ENCODE data around the gene FAM161A.
"Not testable (repeated sequence)": the region's sequence is repeated elsewhere in the genome, so short reads cannot be mapped to it uniquely, and the experiment has no call there.

The FAM161A gene

DNA sequence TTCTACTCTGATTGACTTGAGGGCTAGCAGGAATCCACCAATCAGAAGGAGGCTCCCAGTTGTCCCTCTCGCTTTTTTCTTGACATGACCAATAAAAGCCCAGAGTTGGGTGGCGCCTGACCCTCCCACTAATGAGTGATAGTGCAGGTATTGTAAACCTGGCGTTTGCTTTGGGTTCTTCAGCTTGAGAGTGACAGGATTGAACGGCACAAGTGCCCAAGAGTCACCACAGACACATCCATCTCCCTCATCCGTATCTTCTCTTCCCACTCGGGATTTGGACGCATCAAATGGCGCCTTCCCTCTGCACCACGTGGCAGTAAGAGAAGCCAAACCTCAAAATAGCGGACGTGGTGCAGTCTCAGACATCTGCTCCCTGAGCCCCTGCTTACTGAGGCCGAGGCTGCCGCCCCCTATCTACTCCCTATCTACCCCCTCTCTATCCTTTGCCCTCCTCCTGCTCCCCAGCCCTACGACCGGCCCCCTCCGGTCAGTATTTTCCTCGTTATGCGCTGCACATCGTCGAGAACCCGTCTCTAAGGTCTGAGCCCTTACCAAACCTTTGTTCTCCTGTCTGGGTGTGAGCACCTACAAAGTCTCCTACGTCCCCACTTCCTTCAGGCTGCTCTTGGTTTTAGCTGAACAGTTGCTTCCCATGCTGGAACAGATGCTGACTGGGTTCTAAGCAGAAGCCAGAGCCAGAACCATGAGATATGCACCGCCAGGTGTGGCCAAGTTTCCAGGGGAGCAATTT is 881 bp upstream of the FAM161A start:
- no peaks in the 10 kb centered on the region for H3K27me3 Mint-ChIP-seq

DNA sequence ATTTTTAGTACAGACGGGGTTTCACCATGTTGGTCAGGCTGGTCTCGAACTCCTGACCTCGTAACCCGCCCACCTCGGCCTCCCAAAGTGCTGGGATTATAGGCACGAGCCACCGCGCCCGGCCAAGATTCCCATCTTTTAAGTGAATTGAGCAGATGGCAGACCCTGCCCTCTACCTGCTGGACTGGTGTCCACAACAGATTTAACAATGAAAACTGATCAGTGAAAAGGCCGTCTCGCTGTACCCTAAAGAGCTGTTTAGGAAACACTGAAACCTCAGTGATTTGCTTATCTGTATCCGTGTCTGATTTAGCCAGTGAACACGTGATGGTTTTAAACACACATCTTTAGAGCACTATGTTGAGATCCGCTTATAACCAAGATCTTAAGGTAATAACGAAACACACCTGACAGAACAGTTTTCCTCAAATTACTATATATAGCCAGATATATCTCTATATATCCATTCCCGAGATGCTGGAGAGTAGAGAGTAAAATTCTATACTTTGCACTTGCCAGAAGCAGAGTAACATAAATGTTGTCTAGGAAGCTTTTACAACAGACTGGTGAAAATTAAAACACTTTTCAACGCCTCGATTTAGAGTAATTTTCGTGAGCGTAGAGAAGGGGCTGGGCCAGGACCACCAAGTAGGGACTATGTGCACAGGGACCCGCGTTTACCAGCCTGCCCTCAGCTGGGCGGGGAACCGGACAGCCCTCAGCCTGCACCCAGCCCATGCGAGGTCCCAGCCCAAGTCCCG is 594 bp downstream of the FAM161A start:
- peaks cover 18% of the 10 kb centered on the region for H3K4me1 Mint-ChIP-seq

More for the DNA sequence above, 881 bp upstream of the FAM161A start:
- Mint-ChIP-seq H3K4me3 (peak overlapping the region; percentile 99), H3K9me3 (no peaks in the 10 kb centered on the region), H3K4me1 (peaks cover 18% of the 10 kb centered on the region), H3K27ac (peak overlapping the region; percentile 97), H3K36me3 (peaks cover 2% of the 10 kb centered on the region)

DNA sequence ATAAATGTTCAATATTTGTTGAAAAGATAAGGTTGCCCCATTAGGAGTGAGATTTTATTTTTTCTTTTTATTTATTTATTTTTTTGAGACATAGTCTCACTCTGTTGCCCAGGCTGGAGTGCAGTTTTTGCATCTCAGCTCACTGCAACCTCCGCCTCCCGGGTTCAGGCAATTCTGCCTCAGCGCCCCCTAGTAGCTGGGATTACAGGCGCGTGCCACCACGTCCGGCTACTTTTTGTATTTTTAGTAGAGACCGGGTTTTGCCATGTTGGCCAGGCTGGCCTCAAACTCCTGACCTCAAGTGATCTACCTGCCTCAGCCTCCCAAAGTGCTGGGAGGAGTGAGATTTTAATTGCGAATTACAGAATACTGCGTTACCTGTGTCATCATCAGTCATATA is 2.6 kb downstream of the FAM161A start:
- H3K27ac Mint-ChIP-seq, H3K27me3 Mint-ChIP-seq, H3K9me3 Mint-ChIP-seq, H3K36me3 Mint-ChIP-seq, H3K4me3 Mint-ChIP-seq: not testable (repeated sequence)
- H3K4me1 Mint-ChIP-seq: peaks cover 18% of the 10 kb centered on the region

More for the DNA sequence above, 594 bp downstream of the FAM161A start:
- peak overlapping the region; percentile 99 for H3K4me3 Mint-ChIP-seq
- no peaks in the 10 kb centered on the region for H3K9me3 Mint-ChIP-seq
- no peaks in the 10 kb centered on the region for H3K27me3 Mint-ChIP-seq
- H3K27ac Mint-ChIP-seq: peak overlapping the region; percentile 97
- no peaks in the 10 kb centered on the region for H3K36me3 Mint-ChIP-seq

DNA sequence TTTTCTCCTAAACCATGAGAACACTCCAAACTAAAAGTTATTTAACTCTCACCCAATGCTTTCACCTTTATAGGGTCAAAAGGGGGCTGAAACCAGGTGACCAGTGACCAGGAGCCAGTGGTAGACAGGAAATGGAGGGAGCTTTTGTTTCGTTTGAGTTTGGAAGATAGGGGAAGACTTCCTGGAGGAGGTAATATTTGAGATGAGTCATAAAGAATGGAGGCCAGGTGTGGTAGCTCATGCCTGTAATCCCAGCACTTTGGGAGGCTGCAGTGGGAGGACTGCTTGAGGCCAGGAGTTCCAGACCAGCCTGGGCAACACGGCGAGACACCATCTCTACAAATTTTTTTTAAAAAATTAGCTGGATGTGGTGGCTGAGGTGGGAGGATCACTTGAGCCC is 8.5 kb downstream of the FAM161A start:
- Mint-ChIP-seq H3K27ac (no peak overlapping the region), H3K27me3 (no peaks in the 10 kb centered on the region), H3K4me3 (no peak overlapping the region), H3K36me3 (no peaks in the 10 kb centered on the region), H3K4me1 (no peaks in the 10 kb centered on the region), H3K9me3 (no peaks in the 10 kb centered on the region)

DNA sequence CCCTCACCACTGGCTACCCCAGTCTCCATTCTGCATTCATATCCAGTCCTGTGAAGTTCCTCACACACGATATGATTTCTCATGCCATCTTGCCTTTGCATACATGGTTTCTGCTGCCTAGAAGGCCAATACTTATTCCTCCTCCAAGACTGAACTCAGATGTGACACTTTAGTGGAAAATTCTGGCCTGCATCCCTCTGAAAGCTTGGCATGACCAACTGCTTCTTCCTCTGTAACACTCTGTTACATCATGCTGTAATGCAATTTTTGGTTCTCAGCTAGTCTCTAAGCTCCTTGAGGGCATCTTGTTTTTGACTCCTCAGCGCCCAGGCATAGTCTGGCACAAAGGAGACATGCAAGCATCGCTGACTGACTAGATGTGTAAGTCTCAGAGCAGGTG is 12.6 kb downstream of the FAM161A start:
- Mint-ChIP-seq H3K27ac (no peak overlapping the region), H3K36me3 (peaks cover 3% of the 10 kb centered on the region), H3K27me3 (no peaks in the 10 kb centered on the region), H3K4me3 (no peak overlapping the region), H3K4me1 (no peaks in the 10 kb centered on the region), H3K9me3 (no peaks in the 10 kb centered on the region)

DNA sequence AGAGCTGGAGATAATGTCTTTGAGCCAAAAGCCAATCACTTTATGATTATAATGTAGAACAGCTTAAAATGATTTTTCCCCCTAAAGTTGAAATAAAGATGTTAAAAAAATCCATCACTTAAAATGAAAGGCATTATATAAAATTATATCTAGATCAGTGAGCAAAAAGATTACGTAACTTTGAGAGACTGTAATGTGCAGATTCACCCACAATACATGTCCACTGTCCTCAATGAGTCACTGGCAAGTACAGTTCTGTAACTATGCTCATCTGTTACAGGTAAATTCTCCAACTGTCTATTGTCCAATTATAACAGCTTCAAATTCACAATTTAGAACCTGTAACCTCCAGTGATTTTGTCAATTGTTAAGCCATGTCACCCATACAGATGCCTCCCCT is 19.0 kb downstream of the FAM161A start:
- Mint-ChIP-seq H3K27me3 (no peaks in the 10 kb centered on the region), H3K27ac (no peak overlapping the region), H3K4me3 (no peak overlapping the region), H3K36me3 (peaks cover 2% of the 10 kb centered on the region), H3K9me3 (no peaks in the 10 kb centered on the region), H3K4me1 (no peaks in the 10 kb centered on the region)

DNA sequence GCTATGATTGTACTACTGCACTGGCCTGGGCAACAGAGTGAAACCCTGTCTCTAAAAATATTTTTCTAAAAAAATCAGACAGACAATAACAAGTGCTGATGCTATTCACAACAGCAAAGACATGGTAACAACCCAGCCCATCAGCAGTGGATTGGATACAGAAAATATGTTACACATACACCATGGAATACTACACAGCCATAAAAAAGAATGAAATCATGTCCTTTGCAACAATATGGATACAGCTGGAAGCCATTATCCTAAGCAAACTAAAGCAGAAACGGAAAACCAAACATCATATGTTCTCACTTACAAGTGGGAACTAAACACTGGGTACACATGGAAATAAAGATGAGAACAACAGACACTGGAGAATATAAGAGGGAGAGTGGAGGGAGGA is 19.9 kb downstream of the FAM161A start:
- H3K36me3 Mint-ChIP-seq: peaks cover 2% of the 10 kb centered on the region
- no peaks in the 10 kb centered on the region for H3K4me1 Mint-ChIP-seq
- no peaks in the 10 kb centered on the region for H3K9me3 Mint-ChIP-seq
- no peak overlapping the region for H3K27ac Mint-ChIP-seq
- no peaks in the 10 kb centered on the region for H3K27me3 Mint-ChIP-seq
- no peak overlapping the region for H3K4me3 Mint-ChIP-seq

DNA sequence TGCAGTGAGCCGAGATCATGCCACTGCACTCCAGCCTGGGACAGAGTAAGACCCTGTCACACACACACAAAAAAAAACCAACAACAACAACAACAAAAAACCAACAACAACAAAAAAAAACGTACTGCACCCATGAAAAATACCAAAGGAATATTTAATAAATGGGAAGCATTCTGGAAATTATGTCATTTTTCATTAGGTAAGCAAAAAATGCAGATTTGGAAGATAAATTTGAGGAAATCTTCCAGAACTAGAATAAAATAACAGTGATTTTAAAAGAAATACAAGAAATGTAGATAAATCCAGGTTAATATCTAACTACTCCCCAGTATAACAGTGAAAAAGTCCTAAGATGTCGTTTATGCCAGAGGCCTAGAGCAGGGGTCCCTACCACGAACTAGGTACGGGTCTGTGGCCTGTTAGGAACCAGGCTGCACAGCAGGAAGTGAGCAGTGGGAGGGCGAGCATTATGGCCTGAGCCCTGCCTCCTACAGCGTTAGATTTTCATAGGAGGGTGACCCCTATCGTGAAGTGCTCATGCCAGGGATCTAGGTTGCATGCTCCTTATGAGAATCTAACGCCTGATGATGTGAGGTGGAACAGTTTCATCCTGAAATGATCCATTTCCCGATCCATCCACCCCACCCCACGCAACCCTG is 21.5 kb downstream of the FAM161A start:
- peaks cover 2% of the 10 kb centered on the region for H3K36me3 Mint-ChIP-seq
- no peaks in the 10 kb centered on the region for H3K27me3 Mint-ChIP-seq
- H3K9me3 Mint-ChIP-seq: no peaks in the 10 kb centered on the region
- H3K4me3 Mint-ChIP-seq: no peak overlapping the region
- no peaks in the 10 kb centered on the region for H3K4me1 Mint-ChIP-seq
- no peak overlapping the region for H3K27ac Mint-ChIP-seq

DNA sequence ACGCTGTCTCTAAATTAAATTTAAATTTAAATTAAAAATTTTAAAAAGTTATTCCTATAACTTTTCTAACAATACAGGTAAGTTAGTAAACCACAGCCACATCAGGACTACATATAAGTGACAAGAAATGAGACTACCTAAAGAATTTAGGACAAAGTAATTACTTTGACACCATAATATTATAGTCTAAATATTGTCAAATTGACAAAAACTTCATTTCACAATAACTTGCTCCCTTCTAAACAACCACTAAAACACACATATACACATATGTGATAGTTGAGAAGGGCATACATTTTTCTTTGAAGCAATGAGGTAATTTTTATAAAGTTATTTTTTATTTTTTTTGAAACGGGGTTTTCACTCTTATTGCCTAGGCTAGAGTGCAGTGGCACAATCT is 31.6 kb downstream of the FAM161A start:
- Mint-ChIP-seq H3K4me1 (no peaks in the 10 kb centered on the region), H3K27me3 (no peaks in the 10 kb centered on the region), H3K4me3 (no peak overlapping the region), H3K9me3 (no peaks in the 10 kb centered on the region), H3K27ac (no peak overlapping the region), H3K36me3 (no peaks in the 10 kb centered on the region)

DNA sequence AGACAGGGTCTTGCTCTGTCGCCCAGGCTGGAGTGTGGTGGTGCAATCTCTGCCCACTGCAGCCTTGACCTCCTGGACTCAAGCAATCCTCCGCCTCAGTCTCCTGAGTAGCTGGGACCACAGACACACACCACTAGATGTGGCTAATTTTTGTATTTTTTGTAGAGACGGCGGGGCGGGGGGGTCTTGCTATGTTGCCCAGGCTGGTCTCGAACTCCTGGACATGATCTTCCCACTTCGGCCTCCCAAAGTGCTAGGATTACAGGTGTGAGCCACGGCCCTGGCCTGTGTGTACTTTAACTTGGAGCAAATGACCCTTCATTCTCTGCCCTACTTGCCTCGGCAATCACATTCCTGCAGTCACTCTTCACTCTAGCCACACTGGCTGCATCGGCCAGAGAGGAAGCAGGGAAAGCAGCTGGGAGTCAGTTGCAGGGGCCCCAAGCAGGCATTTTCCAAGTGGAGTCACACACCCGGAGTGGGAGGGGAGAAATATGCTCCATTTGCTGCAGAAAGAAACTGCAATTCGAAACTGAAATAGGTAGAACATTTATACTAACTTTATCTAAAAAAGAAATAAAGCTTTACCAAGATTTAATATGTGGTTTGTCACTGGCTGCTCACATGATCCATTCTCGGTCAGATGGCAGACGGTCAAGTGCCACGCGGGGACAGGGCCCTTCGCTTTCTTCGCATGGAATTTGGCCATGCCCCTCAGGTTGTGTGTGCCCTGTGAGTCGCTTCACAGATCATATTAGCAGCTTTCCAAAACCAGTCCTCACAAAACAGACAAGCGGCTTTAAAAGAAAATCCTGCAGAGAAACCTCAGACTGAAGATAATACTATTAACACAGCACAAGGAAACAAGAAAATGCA is 37.1 kb downstream of the FAM161A start:
- H3K4me1 Mint-ChIP-seq: no peaks in the 10 kb centered on the region
- H3K36me3 Mint-ChIP-seq: no peaks in the 10 kb centered on the region
- H3K4me3 Mint-ChIP-seq: no peak overlapping the region
- no peak overlapping the region for H3K27ac Mint-ChIP-seq
- H3K9me3 Mint-ChIP-seq: no peaks in the 10 kb centered on the region
- peaks cover 2% of the 10 kb centered on the region for H3K27me3 Mint-ChIP-seq

DNA sequence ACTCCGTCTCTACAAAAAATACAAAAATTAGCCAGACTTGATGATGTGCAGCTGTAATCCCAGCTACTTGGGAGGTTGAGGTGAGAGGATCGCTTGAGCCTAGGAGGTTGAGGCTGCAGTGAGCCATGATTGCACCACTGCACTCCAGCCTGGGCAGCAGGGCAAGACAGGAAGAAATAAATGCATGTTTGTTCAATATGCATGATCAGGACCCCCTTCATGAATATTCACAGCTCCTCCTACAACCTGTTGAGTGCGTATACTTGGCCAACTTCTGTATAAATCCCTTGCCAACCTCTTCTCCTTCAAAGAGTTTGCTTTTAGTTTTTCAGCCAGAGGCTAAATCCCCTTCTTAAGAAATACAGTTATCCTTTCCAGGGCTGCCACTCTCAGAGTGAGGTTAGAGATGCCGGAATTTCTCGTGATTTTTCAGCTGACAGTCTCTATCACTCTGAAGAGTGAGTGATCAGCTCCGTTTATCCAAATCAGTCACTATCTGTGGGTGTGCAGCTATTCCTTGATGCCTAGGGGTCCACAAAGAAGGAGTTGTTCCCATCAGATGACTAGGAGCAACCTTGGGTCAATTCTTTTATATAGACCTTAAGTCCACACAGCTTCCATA is 39.2 kb downstream of the FAM161A start:
- Mint-ChIP-seq H3K27ac (no peak overlapping the region), H3K4me1 (no peaks in the 10 kb centered on the region), H3K4me3 (no peak overlapping the region), H3K9me3 (no peaks in the 10 kb centered on the region), H3K36me3 (no peaks in the 10 kb centered on the region), H3K27me3 (peaks cover 2% of the 10 kb centered on the region)

DNA sequence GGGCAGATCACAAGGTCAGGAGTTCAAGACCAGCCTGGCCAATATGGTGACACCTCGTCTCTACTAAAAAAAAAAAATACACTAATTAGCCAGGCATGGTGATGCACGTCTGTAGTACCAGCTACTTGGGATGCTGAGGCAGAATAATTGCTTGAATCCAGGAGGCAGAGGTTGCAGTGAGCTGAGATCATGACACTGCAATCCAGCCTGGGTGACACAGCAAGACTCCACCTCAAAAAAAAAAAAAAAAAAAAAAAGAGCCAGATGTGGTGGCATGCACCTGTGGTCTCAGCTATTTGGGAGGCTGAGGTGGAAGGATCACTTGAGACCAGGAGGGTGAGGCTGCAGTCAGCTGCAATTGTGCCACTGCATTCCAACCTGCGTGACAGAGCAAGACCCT is 40.5 kb downstream of the FAM161A start:
- H3K36me3 Mint-ChIP-seq, H3K9me3 Mint-ChIP-seq, H3K4me1 Mint-ChIP-seq, H3K4me3 Mint-ChIP-seq, H3K27me3 Mint-ChIP-seq, H3K27ac Mint-ChIP-seq: not testable (repeated sequence)

DNA sequence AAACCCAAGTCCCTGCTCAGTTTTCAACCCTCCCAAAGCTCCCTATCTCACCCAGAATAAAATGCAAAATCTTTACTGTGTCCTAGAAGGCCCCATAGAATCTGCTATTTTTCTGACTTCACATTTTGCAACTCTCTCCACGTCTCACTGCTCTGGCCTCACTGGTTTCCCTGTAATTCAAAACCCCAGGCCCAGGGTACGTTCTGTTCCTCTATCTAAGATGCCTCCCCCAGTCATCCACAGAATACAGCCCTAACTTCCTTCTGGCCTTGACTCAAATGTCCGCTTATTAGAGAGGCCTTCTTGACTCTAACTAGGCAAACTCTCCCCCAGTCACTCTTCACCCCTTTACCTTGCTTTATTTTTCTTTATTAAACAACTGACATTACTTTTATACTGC is 42.0 kb downstream of the FAM161A start:
- Mint-ChIP-seq H3K36me3 (no peaks in the 10 kb centered on the region), H3K27ac (no peak overlapping the region), H3K4me3 (no peak overlapping the region), H3K4me1 (no peaks in the 10 kb centered on the region), H3K9me3 (no peaks in the 10 kb centered on the region), H3K27me3 (peaks cover 2% of the 10 kb centered on the region)

DNA sequence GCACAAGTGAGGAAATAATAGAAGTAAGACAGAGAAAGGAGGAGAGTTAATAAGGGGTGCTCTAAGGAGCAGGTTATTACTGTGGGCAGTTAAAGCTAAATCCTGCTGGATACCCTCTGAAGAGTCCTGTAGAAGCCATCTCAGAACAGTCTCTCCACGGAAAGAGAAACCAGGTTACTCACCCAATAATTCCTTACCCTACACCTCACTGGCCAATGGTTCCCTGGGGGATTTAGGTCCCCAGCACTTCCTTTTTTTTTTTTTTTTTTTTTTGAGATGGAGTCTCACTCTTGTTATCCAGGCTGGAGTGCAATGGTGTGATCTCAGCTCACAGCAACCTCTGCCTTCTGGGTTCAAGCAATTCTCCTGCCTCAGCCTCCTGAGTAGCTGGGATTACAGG is 43.7 kb downstream of the FAM161A start:
- H3K27ac Mint-ChIP-seq, H3K4me3 Mint-ChIP-seq, H3K36me3 Mint-ChIP-seq, H3K4me1 Mint-ChIP-seq, H3K9me3 Mint-ChIP-seq, H3K27me3 Mint-ChIP-seq: not testable (repeated sequence)

DNA sequence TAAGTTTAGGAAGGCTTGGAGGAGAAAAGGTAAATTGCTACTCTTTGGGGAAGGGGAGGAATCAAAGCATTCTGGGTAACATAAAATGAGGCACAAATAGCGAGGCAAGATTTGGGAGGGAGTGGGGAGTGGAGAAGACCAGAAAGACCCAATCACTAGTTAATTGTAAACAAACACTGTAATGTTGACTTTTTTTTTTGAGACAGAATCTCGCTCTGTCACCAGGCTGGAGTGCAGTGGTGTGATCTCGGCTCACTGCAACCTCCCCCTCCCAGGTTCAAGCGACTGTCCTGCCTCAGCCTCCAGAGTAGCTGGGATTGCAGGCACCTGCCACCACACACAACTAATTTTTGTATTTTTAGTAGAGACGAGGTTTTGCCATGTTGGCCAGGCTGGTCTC is 45.2 kb downstream of the FAM161A start:
- not testable (repeated sequence) for H3K27me3 Mint-ChIP-seq

More for the DNA sequence above, 45.2 kb downstream of the FAM161A start:
- not testable (repeated sequence) for H3K27ac Mint-ChIP-seq, H3K9me3 Mint-ChIP-seq, H3K4me1 Mint-ChIP-seq, H3K4me3 Mint-ChIP-seq, H3K36me3 Mint-ChIP-seq
